HepG2 (cell line): ENCODE data around the gene ZCCHC4. TPM values are rescaled to one million over a fixed set of nuclear protein-coding genes. Genes with fewer than 3 reads are reported as not detected.

Source experiments
- CHCHD3 ChIP-seq: sonication (generic); formaldehyde crosslinking; IDR thresholded peaks from 2 replicates; pipeline ENCODE4 v1.8.0; 2022; ENCODE audit warnings: mild to moderate bottlenecking, missing genetic modification reagents, moderate library complexity
- ELK4 ChIP-seq: sonication (generic); formaldehyde crosslinking; IDR thresholded peaks from 2 replicates; pipeline ENCODE4 v1.9.0; 2021; ENCODE audit warnings: missing genetic modification reagents, borderline replicate concordance
- GFI1 ChIP-seq: sonication (generic); formaldehyde crosslinking; IDR thresholded peaks from 2 replicates; pipeline ENCODE4 v1.5.0; 2020; ENCODE audit warnings: missing genetic modification reagents, mild to moderate bottlenecking, borderline replicate concordance
- JUND ChIP-seq: sonication (generic); formaldehyde crosslinking; IDR thresholded peaks from 2 replicates; pipeline ENCODE4 v1.8.0; 2022; ENCODE audit warnings: mild to moderate bottlenecking, missing genetic modification reagents
- KAT8 ChIP-seq: IDR thresholded peaks from 2 replicates; pipeline ENCODE4 v1.6.1; 2016; ENCODE audit warnings: missing genetic modification reagents, missing compliant biosample characterization
- KDM1A ChIP-seq: IDR thresholded peaks from 2 replicates; pipeline ENCODE4 v1.6.1; 2016; ENCODE audit warnings: missing compliant biosample characterization
- MATR3 ChIP-seq: sonication (generic); formaldehyde crosslinking; IDR thresholded peaks from 2 replicates; pipeline ENCODE4 v1.4.0; 2020; ENCODE audit warnings: missing genetic modification reagents
- PBX2 ChIP-seq: IDR thresholded peaks from 2 replicates; pipeline ENCODE4 v1.6.1; 2016; ENCODE audit warnings: control low read depth
- PHF20 ChIP-seq: sonication (generic); formaldehyde crosslinking; IDR thresholded peaks from 2 replicates; pipeline ENCODE4 v1.5.0; 2020; ENCODE audit warnings: mild to moderate bottlenecking, missing genetic modification reagents
- RXRA ChIP-seq: sonication (generic); formaldehyde crosslinking; IDR thresholded peaks from 2 replicates; pipeline ENCODE4 v1.5.1; 2020; ENCODE audit warnings: missing genetic modification reagents
- SOX5 ChIP-seq: IDR thresholded peaks from 2 replicates; pipeline ENCODE4 v1.6.1; 2016; ENCODE audit warnings: borderline replicate concordance
- SRY ChIP-seq: sonication (generic); formaldehyde crosslinking; IDR thresholded peaks from 2 replicates; pipeline ENCODE4 v1.8.0; 2022; ENCODE audit warnings: mild to moderate bottlenecking, missing genetic modification reagents
- STAG1 ChIP-seq: sonication (generic); formaldehyde crosslinking; IDR thresholded peaks from 2 replicates; pipeline ENCODE4 v1.4.0; 2020; ENCODE audit warnings: missing genetic modification reagents
- ZBTB42 ChIP-seq: sonication (generic); formaldehyde crosslinking; IDR thresholded peaks from 2 replicates; pipeline ENCODE4 v1.5.0; 2020; ENCODE audit warnings: mild to moderate bottlenecking, missing genetic modification reagents
- ZFAT ChIP-seq: sonication (generic); formaldehyde crosslinking; conservative IDR thresholded peaks from 2 replicates; pipeline ENCODE4 v1.8.1; 2023; ENCODE audit warnings: missing genetic modification reagents, inconsistent platforms
- ZNF224 ChIP-seq: sonication (generic); formaldehyde crosslinking; IDR thresholded peaks from 2 replicates; pipeline ENCODE4 v1.5.0; 2020; ENCODE audit warnings: mild to moderate bottlenecking, missing genetic modification reagents
- ZNF292 ChIP-seq: sonication (generic); formaldehyde crosslinking; IDR thresholded peaks from 2 replicates; pipeline ENCODE4 v1.8.1; 2022; ENCODE audit warnings: mild to moderate bottlenecking, low read depth, missing genetic modification reagents, borderline replicate concordance
- ZNF337 ChIP-seq: sonication (generic); formaldehyde crosslinking; IDR thresholded peaks from 2 replicates; pipeline ENCODE4 v1.5.1; 2020; ENCODE audit warnings: missing genetic modification reagents, low read depth, mild to moderate bottlenecking, borderline replicate concordance
- ZNF33B ChIP-seq: sonication (generic); formaldehyde crosslinking; IDR thresholded peaks from 2 replicates; pipeline ENCODE4 v1.5.1; 2020; ENCODE audit warnings: mild to moderate bottlenecking, missing genetic modification reagents
- ZNF749 ChIP-seq: sonication (generic); formaldehyde crosslinking; IDR thresholded peaks from 2 replicates; pipeline ENCODE4 v1.8.0; 2022; ENCODE audit warnings: mild to moderate bottlenecking, missing genetic modification reagents, moderate library complexity, borderline replicate concordance
- ZNF772 ChIP-seq: sonication (generic); formaldehyde crosslinking; IDR thresholded peaks from 2 replicates; pipeline ENCODE4 v1.5.0; 2020; ENCODE audit warnings: mild to moderate bottlenecking, missing genetic modification reagents
- ZNF891 ChIP-seq: sonication (generic); formaldehyde crosslinking; IDR thresholded peaks from 2 replicates; pipeline ENCODE4 v1.5.0; 2020; ENCODE audit warnings: mild to moderate bottlenecking, missing genetic modification reagents
- ZZZ3 ChIP-seq: sonication (generic); formaldehyde crosslinking; IDR thresholded peaks from 2 replicates; pipeline ENCODE4 v1.4.0; 2020; ENCODE audit warnings: missing genetic modification reagents, mild to moderate bottlenecking, borderline replicate concordance
- polyA plus RNA-seq, 8 experiments: library from polyadenylated mRNA; depleted of rRNA in 3 of 8; stranded (reverse) in 7 of 8; unstranded in 1 of 8; fragments of >200 nt; fragmentation: Illumina TruSeq in 4 of 8; extraction: Trizol in 4 of 8; gene quantifications; 2 replicates each; pipeline versions ENCODE4 v1.2.1 to v1.2.3, GENCODE V29; 2011 to 2016; ENCODE audit warnings: low read depth in 4 of 8, missing spikeins in 1 of 8, mixed read lengths in 1 of 8; ENCODE audit not compliant: insufficient read depth in 1 of 8
- total RNA-seq, 5 experiments: library from RNA; depleted of rRNA; stranded (reverse); fragments of >200 nt; fragmentation: Illumina TruSeq; extraction: Trizol; gene quantifications; 2 replicates each; pipeline ENCODE4 v1.2.3, GENCODE V29; 2016; ENCODE audit warnings: low read depth in 1 of 5
- TF ChIP-seq, protein P1 (sequence below): IDR thresholded peaks from 2 replicates; pipeline ENCODE4 v1.6.1; 2016; ENCODE audit warnings: missing compliant biosample characterization, missing genetic modification reagents, borderline replicate concordance
- TF ChIP-seq, protein P2 (sequence below): sonication (generic); formaldehyde crosslinking; IDR thresholded peaks from 2 replicates; pipeline ENCODE4 v1.8.1; 2023; ENCODE audit warnings: mild to moderate bottlenecking, missing genetic modification reagents, borderline replicate concordance
- TF ChIP-seq, protein P3 (sequence below): sonication (generic); formaldehyde crosslinking; IDR thresholded peaks from 2 replicates; pipeline ENCODE4 v1.8.1; 2023; ENCODE audit warnings: mild to moderate bottlenecking, inconsistent platforms, moderate library complexity, missing genetic modification reagents, borderline replicate concordance

ZCCHC4 gene
- total and polyA plus RNA-seq, 2 of the 13 experiments (the other 11 are each of a cell fraction or from before 2014, with no cell fraction given) = 13.2 to 15.0 TPM

DNA sequence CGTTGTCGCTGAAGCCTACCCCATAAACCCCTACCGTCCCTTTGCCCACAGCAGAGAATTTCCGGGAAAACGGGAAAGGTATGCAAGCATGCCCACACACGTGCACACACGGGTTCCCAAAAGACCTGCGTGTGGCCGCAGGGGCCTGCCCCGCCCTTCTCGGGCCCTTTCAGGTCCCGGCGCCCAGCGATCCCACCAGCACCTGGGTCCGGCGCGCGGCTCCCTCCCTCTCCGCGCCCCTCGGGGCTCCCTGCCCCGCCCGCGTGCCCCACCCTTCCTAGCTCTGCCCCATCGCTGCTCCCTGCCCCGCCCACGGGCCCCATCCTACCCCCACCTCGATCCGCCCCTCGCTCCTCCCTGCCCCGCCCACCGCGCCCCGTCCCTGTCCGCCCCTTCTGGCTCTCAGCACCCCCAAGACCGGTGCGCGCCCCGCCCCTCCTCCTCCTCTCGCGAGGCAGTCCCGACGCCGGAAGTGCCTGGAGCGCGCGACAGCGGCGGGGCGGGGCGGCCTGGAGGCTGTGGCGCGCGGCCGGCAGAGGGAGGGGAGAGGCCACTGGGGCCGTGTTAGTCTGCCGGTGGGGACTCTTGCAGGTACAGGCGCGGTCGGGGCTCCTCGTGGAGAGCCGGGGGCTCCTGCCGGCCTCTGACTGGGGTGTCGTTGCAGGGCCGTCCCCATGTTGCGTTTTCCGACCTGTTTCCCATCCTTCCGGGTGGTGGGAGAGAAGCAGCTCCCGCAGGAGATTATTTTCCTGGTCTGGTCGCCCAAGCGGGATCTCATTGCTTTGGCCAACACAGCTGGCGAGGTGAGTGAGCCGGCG, 64.4 kb downstream of the ZCCHC4 start, which contains the start of gene ANAPC4 (continued):
- TF ChIP-seq ZNF33B (CRISPR knock-in tag) = no peak
- TF ChIP-seq, protein P1, sequence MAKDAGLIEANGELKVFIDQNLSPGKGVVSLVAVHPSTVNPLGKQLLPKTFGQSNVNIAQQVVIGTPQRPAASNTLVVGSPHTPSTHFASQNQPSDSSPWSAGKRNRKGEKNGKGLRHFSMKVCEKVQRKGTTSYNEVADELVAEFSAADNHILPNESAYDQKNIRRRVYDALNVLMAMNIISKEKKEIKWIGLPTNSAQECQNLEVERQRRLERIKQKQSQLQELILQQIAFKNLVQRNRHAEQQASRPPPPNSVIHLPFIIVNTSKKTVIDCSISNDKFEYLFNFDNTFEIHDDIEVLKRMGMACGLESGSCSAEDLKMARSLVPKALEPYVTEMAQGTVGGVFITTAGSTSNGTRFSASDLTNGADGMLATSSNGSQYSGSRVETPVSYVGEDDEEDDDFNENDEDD (CRISPR knock-in tag) = peak; percentile 67; the same call in 1 of the 2 replicates
- no peak for TF ChIP-seq ZFAT (CRISPR knock-in tag)
- TF ChIP-seq ELK4 = 0 out of 2 replicates have a peak, but pooled peaks have one; percentile 24
- TF ChIP-seq KAT8 (CRISPR knock-in tag) = peak; percentile 75
- TF ChIP-seq, protein P2, sequence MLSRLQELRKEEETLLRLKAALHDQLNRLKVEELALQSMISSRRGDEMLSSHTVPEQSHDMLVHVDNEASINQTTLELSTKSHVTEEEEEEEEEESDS (CRISPR knock-in tag) = no peak
- TF ChIP-seq, protein P3, sequence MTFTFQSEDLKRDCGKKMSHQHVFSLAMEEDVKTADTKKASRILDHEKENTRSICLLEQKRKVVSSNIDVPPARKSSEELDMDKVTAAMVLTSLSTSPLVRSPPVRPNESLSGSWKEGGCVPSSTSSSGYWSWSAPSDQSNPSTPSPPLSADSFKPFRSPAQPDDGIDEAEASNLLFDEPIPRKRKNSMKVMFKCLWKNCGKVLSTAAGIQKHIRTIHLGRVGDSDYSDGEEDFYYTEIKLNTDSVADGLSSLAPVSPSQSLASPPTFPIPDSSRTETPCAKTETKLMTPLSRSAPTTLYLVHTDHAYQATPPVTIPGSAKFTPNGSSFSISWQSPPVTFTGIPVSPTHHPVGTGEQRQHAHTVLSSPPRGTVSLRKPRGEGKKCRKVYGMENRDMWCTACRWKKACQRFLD (CRISPR knock-in tag) = no peak
- 0 out of 2 replicates have a peak, but pooled peaks have one; percentile 13 for TF ChIP-seq STAG1
- TF ChIP-seq RXRA = no peak; the same call in 1 of the 2 replicates
- TF ChIP-seq ZNF891 = no peak
- TF ChIP-seq SOX5 (CRISPR knock-in tag) = 0 out of 2 replicates have a peak, but pooled peaks have one; percentile 19
- TF ChIP-seq ZBTB42 (CRISPR knock-in tag) = no peak
- TF ChIP-seq PBX2 (CRISPR knock-in tag) = no peak
- TF ChIP-seq ZNF224 (CRISPR knock-in tag) = no peak
- no peak for TF ChIP-seq ZNF292 (CRISPR knock-in tag)
- no peak for TF ChIP-seq ZNF772 (CRISPR knock-in tag)
- TF ChIP-seq ZNF749 = no peak
- no peak for TF ChIP-seq MATR3 (CRISPR knock-in tag)
- TF ChIP-seq ZNF337 (CRISPR knock-in tag) = no peak
- no peak for TF ChIP-seq JUND (CRISPR knock-in tag)
- no peak for TF ChIP-seq ZZZ3 (CRISPR knock-in tag)
- no peak for TF ChIP-seq KDM1A (CRISPR knock-in tag)
- TF ChIP-seq PHF20 (CRISPR knock-in tag) = peak; percentile 72; the same call in 1 of the 2 replicates
- TF ChIP-seq CHCHD3 = no peak
- no peak for TF ChIP-seq GFI1 (CRISPR knock-in tag)
- TF ChIP-seq SRY = peak; percentile 25; the same call in 1 of the 2 replicates
